ENCODE measurements around the gene SDHAF1.

SDHAF1 gene

DNA sequence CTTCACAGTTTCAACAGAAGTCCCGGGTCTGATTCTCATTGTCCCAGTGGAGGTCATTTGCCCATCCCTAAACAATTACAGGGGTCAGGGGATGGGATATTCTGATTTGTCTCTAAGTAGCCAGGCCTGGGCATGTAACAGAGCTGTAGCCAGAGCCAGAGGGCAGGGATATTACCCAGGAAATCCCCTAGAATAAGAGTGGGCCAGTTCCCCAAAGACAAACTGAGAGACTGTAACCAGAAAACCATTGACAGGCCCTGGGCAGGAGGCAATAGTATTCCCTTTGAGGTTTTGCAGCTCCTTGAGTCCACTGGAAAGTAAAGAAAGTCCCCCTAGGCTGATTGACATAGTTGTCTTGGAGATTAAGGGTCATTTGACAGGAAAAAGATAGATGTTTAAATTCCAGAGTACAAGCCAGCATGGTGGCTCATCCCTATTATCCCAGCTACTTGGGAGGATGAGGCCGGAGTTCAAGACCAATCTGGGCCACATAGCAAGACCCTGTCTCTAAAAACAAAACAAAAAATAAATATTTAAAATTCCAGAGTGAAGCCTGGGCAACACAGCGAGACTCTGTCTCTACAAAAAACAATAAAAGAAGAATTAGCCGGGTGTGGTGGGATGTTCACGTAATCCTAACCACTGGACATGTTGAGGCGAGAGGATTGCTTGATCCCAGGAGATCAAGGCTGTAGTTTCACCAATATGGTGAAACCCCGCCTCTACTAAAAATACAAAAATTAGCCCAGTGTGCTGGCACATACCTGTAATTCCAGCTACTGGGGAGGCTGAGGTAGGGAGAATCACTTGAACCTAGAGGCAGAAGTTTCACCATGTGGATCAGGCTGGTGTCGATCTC, 1.9 kb upstream of the SDHAF1 start:
- no peak for DNase-seq (ENCODE audit: low spot score in 2 of 2)
- peaks cover 10% of the 10 kb centered on the region for H3K36me3 ChIP-seq (replicated peaks)
- no peaks in the 10 kb centered on the region for H3K9me3 ChIP-seq
- peaks cover 13% of the 10 kb centered on the region for H3K4me1 ChIP-seq
- H3K4me3 ChIP-seq = no peak overlapping the region
- no peaks in the 10 kb centered on the region for H3K27me3 ChIP-seq (ENCODE audit: low read depth)
- in situ Hi-C loops (cut with MboI; ENCODE audit: low sequenced_read_pairs) = no loop called here

DNA sequence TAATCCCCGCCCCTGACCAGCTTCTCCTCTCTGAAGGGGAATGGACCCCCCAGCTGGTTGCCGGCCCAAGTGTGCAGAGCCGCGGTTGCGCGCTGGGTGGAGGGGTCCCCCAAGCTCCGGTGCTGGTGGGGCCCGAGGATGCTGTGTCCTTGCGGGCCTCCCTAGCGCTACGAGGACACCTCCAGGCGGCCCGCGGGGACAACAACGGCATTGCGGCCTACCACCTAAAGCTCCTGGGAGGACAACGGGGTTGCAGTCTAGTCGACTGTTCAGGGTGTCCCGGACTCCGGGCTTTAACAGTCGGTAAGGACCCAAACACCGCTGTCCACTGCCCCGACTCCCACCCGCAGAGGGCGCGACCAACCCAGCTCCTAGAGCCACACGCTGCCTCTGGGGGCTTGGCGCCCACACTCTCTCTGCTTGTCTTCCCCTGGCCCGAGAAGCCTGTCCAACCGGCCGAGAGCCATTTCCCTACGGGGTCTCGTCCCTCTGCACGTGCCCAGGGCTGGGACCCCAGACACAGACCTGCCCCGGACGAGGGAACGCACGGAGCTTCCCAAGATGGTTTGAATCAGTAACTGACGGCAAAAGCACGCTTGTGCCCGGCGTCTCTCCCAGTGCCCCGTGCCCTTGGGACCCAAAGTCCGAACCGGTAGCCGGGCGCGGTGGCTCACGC, 927 bp upstream of the SDHAF1 start:
- Histone ChIP-seq H3K4me3 (no peak overlapping the region), H3K9me3 (no peaks in the 10 kb centered on the region), H3K36me3 (replicated peaks) (peaks cover 15% of the 10 kb centered on the region), H3K4me1 (peaks cover 13% of the 10 kb centered on the region), H3K27me3 (ENCODE audit: low read depth) (no peaks in the 10 kb centered on the region)
- DNase-seq (ENCODE audit: low spot score in 2 of 2) = no peak
- in situ Hi-C loops (cut with MboI; ENCODE audit: low sequenced_read_pairs) = no loop called here

DNA sequence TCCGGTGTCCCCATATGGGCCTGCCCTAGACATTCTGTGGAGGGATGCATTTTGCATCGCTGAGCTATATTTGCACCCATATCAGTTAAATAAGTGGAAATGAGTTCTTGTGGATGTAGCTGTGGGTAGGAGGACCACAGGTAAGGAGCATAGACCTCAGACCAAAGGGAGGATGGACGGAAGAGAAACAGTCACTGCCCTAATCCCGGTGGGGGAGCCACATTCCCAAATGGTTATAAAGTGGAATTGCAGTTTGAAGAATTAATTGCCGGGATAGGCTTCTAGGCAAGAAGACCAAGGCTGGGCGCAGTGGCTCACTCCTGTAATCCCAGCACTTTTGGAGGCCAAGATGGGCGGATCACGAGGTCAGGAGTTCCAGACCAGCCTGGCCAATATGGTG, 1.8 kb downstream of the SDHAF1 start:
- in situ Hi-C loops (cut with MboI; ENCODE audit: low sequenced_read_pairs) = no loop called here
- no peak for DNase-seq (ENCODE audit: low spot score in 2 of 2)
- Histone ChIP-seq H3K4me3 (no peak overlapping the region), H3K36me3 (replicated peaks) (peaks cover 22% of the 10 kb centered on the region), H3K4me1 (peaks cover 13% of the 10 kb centered on the region), H3K9me3 (no peaks in the 10 kb centered on the region), H3K27me3 (ENCODE audit: low read depth) (no peaks in the 10 kb centered on the region)

DNA sequence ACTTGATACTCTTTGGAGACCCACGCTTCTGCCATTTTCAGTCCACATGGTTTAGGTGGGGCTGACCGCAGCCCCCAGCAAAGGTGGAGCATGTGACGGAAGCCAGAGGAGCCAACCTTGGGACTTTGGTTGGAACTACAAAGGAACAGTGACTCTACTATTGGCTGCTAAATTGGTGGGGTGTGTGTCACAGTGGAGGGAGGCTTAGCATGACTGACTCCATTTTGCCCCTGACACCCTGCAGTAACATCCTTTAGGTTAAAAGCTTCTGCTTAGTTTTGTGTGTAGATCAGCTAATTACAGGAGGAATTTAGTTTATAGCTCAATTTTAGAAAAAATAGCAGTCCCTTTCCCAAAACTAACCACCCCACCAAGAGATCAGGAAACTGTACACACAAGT, 6.6 kb downstream of the SDHAF1 start:
- peaks cover 2% of the 10 kb centered on the region; the same call in 1 of the 2 replicates for H3K4me1 ChIP-seq
- DNase-seq (ENCODE audit: low spot score in 2 of 2) = no peak
- peaks cover 19% of the 10 kb centered on the region for H3K36me3 ChIP-seq (replicated peaks)
- no peaks in the 10 kb centered on the region for H3K9me3 ChIP-seq
- H3K4me3 ChIP-seq = no peak overlapping the region
- in situ Hi-C loops (cut with MboI; ENCODE audit: low sequenced_read_pairs) = no loop called here
- H3K27me3 ChIP-seq (ENCODE audit: low read depth) = no peaks in the 10 kb centered on the region

- Histone ChIP-seq H3K4me1 (no peaks in the 10 kb centered on the region), H3K36me3 (replicated peaks) (peaks cover 10% of the 10 kb centered on the region), H3K27me3 (ENCODE audit: low read depth) (no peaks in the 10 kb centered on the region), H3K4me3 (no peak overlapping the region), H3K9me3 (no peaks in the 10 kb centered on the region)
- in situ Hi-C loops (cut with MboI; ENCODE audit: low sequenced_read_pairs) = no loop called here
- no peak for DNase-seq (ENCODE audit: low spot score in 2 of 2)
These were observed 8.3 kb downstream of the SDHAF1 start for GRCh38 chr19:36003284-36003683.

DNA sequence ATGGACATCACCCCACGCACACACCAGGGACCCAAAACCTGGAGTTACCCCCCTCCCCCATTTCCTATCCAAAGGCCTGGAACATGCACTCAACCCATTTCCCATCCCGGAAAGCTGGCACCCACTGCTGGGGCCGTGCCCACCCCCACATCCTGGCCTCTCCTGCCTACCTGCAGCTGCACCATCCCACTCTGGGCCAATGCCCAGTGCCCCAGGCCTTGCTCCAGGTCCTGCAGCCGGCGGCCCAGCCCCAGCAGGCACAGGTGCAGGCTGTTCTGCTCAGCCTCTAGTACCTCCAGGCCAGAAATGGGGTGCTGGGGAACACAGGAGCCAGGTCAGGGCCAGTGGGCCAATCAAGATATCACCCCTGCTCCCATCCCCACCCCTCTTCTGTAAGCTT, 12.0 kb downstream of the SDHAF1 start:
- DNase-seq (ENCODE audit: low spot score in 2 of 2) = no peak
- Histone ChIP-seq H3K4me1 (no peaks in the 10 kb centered on the region), H3K27me3 (ENCODE audit: low read depth) (no peaks in the 10 kb centered on the region), H3K9me3 (no peaks in the 10 kb centered on the region), H3K36me3 (replicated peaks) (no peaks in the 10 kb centered on the region), H3K4me3 (no peak overlapping the region)
- in situ Hi-C loops (cut with MboI; ENCODE audit: low sequenced_read_pairs) = no loop called here

GRCh38 chr19:36008336-36008978, 13.5 kb downstream of the SDHAF1 start, which contains the start of gene SYNE4:
SYNE4 (minus strand) TSS chr19:36008813; CDS start chr19:36008681, 132 bp downstream.
- in situ Hi-C loops (cut with MboI; ENCODE audit: low sequenced_read_pairs) = no loop called here
- no peak within 1 kb of the TSS for H3K4me3 ChIP-seq
- H3K27me3 ChIP-seq (ENCODE audit: low read depth) = no peaks in the 10 kb centered on the region
- no peaks in the 10 kb centered on the region for H3K36me3 ChIP-seq (replicated peaks)
- no peaks in the 10 kb centered on the region for H3K9me3 ChIP-seq
- DNase-seq (ENCODE audit: low spot score in 2 of 2) = no peak
- 0 out of 2 replicates have a peak, but pooled peaks cover 3% of the 10 kb centered on the region for H3K4me1 ChIP-seq

DNA sequence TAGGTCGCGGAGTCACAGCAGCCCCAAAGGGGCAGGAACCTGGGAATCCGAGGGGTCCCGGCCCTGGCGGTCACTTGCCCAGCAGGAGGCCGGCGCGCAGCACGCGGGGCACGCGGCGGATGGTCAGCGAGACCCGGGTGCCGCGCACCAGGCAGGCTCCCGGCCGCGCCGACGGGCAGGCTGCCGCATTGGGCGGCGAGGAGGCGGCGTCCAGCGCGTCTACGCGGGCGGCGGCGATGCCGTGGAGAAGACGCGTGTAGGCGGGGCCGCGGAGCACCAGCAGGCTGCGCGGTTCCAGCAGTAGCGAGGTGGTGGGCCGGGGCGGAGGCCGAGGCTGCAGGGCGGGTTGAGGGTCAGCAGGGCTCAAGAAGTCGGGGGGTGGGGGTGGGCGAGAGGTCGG, 14.2 kb downstream of the SDHAF1 start:
- H3K27me3 ChIP-seq (ENCODE audit: low read depth) = no peaks in the 10 kb centered on the region
- DNase-seq (ENCODE audit: low spot score in 2 of 2) = no peak
- H3K4me1 ChIP-seq = 0 out of 2 replicates have a peak, but pooled peaks cover 3% of the 10 kb centered on the region
- H3K4me3 ChIP-seq = no peak overlapping the region
- no peaks in the 10 kb centered on the region for H3K36me3 ChIP-seq (replicated peaks)
- in situ Hi-C loops (cut with MboI; ENCODE audit: low sequenced_read_pairs) = no loop called here
- no peaks in the 10 kb centered on the region for H3K9me3 ChIP-seq

DNA sequence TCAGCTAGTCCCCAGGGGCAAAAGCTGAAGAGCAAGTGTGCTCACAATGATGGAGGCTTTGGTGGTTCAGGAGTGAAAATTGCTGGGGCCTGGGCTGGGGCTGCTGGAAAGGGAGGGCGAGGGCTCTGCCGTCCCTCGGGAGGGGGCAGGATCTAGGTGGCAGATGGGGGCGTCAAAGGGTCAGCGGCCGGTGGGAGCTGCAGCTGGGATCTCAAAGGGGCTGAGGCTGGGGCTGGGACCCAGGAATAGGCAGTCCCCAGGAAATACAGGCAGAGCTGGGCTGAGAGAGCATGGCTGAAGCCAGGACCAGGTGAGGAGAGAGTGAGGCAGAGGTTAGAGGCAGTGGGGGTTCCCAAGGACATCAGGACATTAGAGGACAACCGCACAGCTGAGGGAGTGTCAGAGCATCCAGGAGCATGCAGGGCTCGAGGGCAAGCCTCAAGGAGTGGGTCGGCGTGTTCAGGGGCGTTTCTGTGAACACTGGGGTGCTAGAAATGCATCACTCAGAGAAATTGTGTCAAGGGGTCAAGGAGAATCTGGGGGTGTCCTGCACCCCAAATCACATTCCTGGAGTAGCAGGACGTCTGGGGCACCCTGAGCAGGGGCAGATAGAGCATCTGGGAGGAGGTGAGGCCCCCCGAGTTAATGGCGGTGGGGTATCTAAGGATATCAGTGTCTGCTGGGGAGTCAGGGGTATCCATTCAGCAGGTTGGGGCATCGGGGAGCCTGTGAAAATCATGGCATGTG, 14.8 kb downstream of the SDHAF1 start:
- no peaks in the 10 kb centered on the region for H3K36me3 ChIP-seq (replicated peaks)
- DNase-seq (ENCODE audit: low spot score in 2 of 2) = no peak
- H3K4me1 ChIP-seq = peaks cover 3% of the 10 kb centered on the region; the same call in 1 of the 2 replicates
- H3K4me3 ChIP-seq = no peak overlapping the region
- in situ Hi-C loops (cut with MboI; ENCODE audit: low sequenced_read_pairs) = no loop called here
- H3K9me3 ChIP-seq = no peaks in the 10 kb centered on the region
- no peaks in the 10 kb centered on the region for H3K27me3 ChIP-seq (ENCODE audit: low read depth)

- H3K36me3 ChIP-seq (replicated peaks) = no peaks in the 10 kb centered on the region
- no peaks in the 10 kb centered on the region for H3K27me3 ChIP-seq (ENCODE audit: low read depth)
- no peak overlapping the region for H3K4me3 ChIP-seq
- H3K9me3 ChIP-seq = no peaks in the 10 kb centered on the region
- no peak for DNase-seq (ENCODE audit: low spot score in 2 of 2)
- H3K4me1 ChIP-seq = peaks cover 8% of the 10 kb centered on the region
- in situ Hi-C loops (cut with MboI; ENCODE audit: low sequenced_read_pairs) = no loop called here
These were observed 15.4 kb downstream of the SDHAF1 start for GRCh38 chr19:36010402-36010801.

DNA sequence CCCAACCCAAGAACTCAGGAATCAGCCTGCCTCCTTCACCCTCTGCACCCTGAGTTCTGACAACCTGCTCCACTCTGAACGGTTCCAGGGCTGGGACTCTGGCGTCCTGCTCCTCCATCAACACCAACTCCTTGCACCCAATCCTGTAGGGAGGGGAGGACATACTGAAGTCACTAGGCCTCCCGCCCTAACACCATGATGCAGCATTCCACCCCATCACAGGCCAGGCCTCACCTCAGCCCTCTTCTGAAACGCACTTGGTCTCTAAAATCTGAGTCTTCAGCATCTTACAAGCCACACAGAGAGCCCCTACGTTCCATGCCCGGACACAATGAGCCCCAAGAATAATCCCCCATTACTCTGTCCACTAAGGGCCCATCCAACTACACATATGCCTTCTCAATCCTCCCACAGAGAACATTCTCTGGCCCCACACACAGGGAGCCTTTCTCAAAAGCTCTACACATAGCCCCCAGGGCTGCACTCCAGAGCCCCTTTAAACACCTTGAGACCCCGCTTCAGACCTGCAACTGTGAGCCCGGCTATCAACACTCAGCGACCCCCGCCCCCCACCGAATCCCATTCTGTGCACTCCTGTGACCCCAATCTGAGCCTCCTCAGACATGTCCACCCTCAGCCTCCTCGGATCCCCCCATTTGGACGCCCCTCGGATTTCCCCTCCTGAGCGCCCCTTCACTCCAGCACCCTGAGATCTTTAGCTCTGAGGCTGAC, 18.5 kb downstream of the SDHAF1 start:
- H3K4me3 ChIP-seq = peak overlapping the region; percentile 66
- in situ Hi-C loops (cut with MboI; ENCODE audit: low sequenced_read_pairs) = no loop called here
- no peaks in the 10 kb centered on the region for H3K9me3 ChIP-seq
- no peaks in the 10 kb centered on the region; the same call in 1 of the 2 replicates for H3K36me3 ChIP-seq (replicated peaks)
- no peaks in the 10 kb centered on the region for H3K27me3 ChIP-seq (ENCODE audit: low read depth)
- H3K4me1 ChIP-seq = peaks cover 8% of the 10 kb centered on the region
- DNase-seq (ENCODE audit: low spot score in 2 of 2) = no peak

GRCh38 chr19:36014012-36014924, 19.3 kb downstream of the SDHAF1 start, which contains the start of gene ALKBH6:
ALKBH6 (minus strand) TSS chr19:36014213; CDS start chr19:36013397, 816 bp downstream.
- H3K36me3 ChIP-seq (replicated peaks) = no peaks in the 10 kb centered on the region; the same call in 1 of the 2 replicates
- in situ Hi-C loops (cut with MboI; ENCODE audit: low sequenced_read_pairs) = no loop called here
- peaks cover 8% of the 10 kb centered on the region for H3K4me1 ChIP-seq
- H3K27me3 ChIP-seq (ENCODE audit: low read depth) = no peaks in the 10 kb centered on the region
- peak; percentile 98 to 100 for DNase-seq (ENCODE audit: low spot score in 2 of 2)
- peak within 1 kb of the TSS; percentile 66 for H3K4me3 ChIP-seq
- H3K9me3 ChIP-seq = no peaks in the 10 kb centered on the region

All from HAP-1 (cell line).